HG02642 (cell line): Measurements from ENCODE around the gene USPL1.
A peak's percentile ranks its signal among the peaks of the same experiment; 100 is the strongest.
"Not testable (repeated sequence)": the region's sequence is repeated elsewhere in the genome, so short reads cannot be mapped to it uniquely, and the experiment has no call there.

ENCODE experiments used
- ATAC-seq: cut with Tn5 transposase; IDR thresholded peaks from one replicate; pipeline ENCODE4 v1.9.1; 2021; ENCODE audit warnings: mild to moderate bottlenecking; ENCODE audit not compliant: unreplicated experiment, poor library complexity

USPL1 gene

DNA sequence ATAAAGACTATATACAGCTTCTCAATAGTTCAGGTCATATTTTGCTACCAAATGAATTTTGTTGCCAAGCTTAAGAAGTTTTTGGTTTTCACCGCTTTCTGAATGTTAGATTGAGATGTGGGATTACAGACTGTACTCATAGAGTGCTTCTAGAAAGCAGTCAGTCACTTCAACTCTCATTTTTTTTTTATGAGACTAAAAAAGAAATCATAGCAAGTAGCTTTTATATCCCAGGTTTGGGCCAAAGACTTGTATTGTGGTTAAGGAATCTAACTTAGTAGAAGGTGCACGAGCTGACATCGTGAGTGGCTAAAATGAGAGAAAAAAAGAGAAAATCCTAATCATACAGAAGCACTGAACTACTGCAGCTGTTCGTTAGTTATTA lies 2.2 kb upstream of the USPL1 start:
- ATAC-seq, result no peak

GRCh38 chr13:30615866-30616541 lies 1.7 kb upstream of the USPL1 start:
- no peak for ATAC-seq

DNA sequence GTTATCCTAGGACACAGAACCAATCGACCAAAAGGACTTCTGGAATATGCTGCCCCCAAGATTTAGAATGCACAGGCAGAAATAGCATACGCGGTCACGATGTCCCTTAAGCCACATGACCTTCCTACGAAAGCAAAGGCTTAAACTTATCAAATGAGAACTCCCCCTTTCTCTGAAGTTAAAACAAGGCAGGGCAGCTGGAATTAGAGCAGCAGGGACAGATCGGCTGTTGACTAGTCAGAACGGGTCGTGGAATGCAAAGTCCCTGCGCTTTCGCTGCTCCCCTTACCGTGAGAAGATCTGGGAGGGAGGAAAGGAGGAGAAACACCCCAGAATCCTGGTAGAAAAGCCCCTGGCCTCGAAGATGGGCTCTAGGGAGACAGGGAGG lies 799 bp upstream of the USPL1 start:
- peak; percentile 25 for ATAC-seq

DNA sequence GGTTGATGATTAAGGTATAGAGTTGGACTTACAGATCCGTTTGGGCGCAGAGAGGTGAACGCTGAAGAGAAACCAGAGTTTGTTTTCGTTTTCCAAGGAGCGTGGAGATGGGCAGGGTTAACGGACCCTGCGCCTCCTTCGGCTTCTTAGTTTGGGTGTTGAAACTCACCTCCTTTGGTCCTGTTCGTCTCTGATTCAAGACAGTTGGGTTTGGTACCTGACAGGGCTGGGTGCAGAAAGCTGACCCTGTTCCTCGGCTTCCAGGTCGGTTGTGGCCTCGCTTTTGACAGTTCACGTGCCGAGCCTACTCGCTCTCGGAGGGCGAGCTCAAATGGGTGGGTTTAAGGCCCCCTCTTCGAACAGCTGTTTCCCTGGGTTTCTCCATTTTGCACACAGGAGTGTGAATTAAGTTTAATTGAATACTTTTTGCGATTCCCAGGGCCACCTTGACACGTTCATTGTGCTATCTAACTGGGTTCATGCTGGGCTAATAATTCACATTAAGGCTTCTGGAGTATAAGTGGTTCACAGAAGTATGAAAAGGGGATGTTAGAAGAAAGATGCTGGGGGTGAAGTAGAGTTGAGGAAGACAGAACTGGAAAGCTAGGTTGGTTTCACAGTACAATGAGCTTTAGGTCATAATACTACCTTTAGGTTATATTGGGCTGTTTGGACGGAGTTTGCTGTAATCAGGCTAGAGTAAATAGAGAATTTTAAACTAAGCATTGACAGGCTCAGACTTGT lies 638 bp downstream of the USPL1 start:
- ATAC-seq, result peak; percentile 0

DNA sequence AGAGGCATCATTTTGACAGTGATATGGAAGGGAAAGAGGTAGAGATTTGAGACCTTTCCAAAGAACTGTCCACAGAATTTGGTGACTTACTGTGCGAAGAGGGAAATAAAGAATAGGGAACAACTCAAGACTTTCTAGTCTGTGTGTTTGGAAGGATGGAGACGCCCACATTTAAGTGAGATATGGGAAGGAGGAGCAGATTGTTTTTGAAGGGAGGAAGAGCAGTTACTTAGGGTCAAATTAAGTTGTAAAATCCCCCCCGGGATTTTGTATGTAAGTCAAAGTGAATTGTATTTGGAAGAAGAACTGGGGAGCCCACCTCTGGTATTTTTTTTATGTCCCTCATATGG lies 1.2 kb downstream of the USPL1 start:
- ATAC-seq, result no peak

DNA sequence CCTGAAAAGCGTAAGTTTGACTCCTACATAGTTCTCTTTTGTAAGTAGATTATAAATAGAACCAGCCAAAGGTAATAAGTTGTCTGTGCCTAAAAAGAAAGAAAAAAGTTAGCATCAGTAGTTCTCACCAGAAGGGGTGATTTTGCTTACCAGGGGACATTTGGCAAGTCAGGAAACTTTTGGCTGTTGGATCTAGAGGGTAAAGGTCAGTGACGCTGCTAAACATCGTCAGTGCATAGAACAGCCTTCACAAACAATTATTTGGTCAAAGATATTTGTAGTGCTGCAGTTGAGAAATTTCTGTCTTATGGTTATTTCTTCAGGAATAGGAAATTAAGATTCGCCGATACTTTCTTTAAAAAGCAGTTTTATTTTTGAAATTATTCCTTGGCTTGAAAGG lies 2.0 kb downstream of the USPL1 start:
- ATAC-seq, result no peak

DNA sequence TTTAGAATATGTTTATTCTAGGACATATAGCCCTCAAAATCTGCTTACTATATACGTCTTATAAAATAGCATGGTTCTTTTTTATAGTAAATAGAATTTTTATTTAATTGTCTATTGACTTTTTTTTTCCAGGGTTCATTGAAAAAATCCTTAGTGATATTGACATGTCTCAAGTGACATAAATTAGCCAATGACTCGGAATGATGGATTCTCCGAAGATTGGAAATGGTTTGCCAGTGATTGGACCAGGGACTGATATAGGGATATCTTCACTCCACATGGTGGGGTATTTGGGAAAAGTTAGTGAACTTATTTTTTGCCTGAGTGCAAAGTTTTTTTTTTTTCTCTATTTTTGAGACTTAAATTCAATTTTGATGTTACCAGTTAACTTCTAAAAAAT lies 3.2 kb downstream of the USPL1 start:
- ATAC-seq, result no peak

DNA sequence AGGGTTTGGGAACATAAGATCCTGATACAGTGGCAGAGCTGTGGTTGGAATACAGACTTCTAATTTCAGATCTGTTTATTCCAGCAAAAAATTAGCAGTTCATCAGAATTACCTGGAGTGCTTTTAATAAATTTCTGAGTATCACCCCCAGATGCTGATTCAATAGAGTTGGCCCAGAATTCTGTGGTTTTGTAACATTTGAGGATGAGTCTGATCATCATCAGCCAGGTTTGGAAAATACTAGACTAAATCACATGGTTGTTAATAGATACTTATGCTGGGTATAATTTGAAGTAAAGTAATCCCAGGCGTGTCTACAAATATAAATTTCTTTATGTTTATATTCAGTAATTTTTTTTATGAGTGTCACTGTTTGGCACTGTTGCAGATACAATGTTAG lies 4.8 kb downstream of the USPL1 start:
- no peak for ATAC-seq

DNA sequence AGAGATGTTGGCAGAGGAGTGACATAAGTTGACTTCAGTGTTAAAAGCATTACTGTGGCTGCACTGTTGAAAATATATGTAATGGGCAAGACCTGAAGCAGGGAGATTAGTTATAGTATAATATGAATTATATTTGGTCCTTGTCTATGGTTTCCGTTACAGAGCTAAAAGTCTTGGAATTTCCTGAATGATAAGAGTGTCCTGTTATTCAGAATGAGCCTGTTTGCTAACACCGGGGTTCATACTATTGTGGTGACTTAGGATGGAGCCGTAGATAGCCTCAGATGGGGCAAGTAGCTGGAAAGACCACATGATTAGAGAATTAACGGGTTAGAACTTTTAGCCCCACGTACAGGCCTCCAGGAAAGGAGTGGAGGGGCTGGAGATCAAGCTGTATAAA lies 5.7 kb downstream of the USPL1 start:
- no peak for ATAC-seq

GRCh38 chr13:30624630-30625029 lies 6.9 kb downstream of the USPL1 start:
- ATAC-seq, result no peak

DNA sequence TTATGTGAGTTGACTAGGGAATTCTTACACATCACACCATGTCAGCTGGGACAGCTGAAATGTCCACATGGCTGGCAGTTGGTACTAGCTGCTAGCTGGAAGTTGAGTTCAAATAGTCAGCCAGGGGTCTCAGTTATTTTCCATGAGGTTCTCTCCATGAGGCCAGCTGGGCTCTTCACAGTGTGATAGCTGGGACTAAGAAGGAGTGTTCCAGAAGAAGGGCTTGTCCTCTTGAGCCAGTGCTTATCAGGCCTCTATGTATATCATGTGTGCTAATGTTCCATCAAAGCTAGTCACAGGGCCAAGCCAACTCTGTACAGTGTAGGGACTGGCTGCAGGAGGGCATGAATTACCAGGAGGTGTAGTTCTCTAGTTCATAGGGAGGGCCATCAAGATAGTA lies 11.8 kb downstream of the USPL1 start:
- no peak for ATAC-seq

- no peak for ATAC-seq
Measured at GRCh38 chr13:30633861-30634260, 16.1 kb downstream of the USPL1 start.

DNA sequence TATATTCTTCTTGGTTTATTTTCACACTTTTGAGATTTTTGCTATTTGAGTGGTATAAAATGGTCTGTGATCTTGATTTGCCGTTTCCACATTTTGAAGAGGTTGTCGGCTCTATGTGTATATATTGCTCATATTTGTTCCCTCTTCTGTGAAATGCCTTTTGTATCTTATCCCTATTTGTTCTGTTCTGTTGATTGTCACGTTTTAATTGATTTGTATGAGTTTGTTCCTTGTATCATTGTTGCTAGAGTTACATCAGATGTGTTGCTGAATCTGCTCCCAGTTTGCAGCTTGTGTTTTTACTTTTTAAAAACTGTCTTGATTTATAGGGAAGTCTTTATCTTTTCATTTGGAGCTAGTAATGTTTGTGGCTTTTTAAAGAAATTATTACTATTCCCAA lies 17.1 kb downstream of the USPL1 start:
- ATAC-seq, result no peak

GRCh38 chr13:30638301-30638700 lies 20.6 kb downstream of the USPL1 start:
- ATAC-seq, result no peak

DNA sequence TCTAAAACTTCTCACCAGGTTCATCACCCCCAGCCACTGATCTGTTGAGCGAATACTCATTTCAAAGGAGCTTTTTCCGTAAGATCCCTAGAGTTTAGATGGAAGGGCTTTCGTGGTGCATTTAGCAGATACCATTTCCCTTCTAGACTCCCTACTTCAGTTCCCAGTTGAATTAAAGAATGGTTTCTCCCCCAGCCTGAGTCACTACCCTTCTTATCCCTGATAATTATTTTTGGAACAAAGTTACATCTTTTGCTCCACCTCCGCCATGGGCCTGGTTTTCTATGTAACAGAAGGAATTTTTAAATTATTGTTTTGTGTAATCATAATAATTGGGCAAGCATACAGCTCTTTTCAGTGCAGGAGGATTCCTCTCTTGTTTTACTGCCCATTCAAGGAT lies 22.0 kb downstream of the USPL1 start:
- ATAC-seq, result no peak

- ATAC-seq, result not testable (repeated sequence)
Measured at GRCh38 chr13:30641173-30641572, 23.5 kb downstream of the USPL1 start.

DNA sequence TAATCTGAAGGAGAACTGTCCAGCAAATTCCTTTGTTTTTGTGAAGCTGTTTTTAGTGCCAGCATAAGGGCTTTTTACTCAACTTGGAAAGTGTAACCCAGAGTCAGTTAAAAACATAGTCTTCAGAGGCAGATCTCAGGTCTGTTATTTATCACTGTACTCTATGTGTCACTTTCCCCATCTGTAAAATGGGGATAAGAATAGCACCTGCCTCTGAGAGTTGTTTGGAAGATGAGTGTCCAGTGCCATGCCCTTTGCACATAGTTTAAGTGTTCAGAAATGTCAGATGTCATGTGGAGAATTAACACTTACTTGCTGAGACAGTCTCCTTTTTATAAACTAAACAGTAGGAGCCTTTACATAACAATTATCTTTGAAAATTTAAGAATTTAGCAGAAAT lies 27.9 kb downstream of the USPL1 start:
- no peak for ATAC-seq

GRCh38 chr13:30647420-30647819 lies 29.7 kb downstream of the USPL1 start:
- ATAC-seq, result no peak

- ATAC-seq, result no peak
Measured at GRCh38 chr13:30647824-30648521, 30.3 kb downstream of the USPL1 start.

GRCh38 chr13:30648522-30649012 lies 30.8 kb downstream of the USPL1 start:
- ATAC-seq, result no peak

DNA sequence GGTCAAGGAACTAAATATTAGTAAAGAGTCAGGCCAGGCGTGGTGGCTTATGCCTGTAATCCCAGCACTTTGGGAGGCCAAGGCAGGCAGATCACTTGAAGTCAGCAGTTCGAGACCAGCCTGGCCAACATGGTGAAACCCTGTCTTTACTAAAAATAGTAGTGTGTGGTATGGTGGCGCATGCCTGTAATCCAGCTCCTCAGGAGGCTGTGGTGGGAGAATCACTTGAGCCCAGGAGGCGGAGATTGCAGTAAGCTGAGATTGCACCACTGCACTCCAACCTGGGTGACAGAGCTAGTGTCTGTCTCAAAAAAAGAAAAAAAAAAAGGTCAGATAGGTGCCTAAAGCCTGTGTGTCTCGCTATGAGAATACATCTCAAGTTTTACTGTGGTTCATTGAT lies 33.9 kb downstream of the USPL1 start:
- ATAC-seq, result not testable (repeated sequence)
